GM23338 (cell line): ENCODE results near the gene PAPOLB. TPM values are rescaled to one million over a fixed set of nuclear protein-coding genes. Genes with fewer than 3 reads are reported as not detected.

ENCODE experiments used
- ATAC-seq: fragments of 200-7000 bp; cut with Tn5 transposase; 3 replicates; pipeline ENCODE4 v1.9.1; 2020
- DNase-seq: peaks from one replicate; pipeline ENCODE4 v3.0.0-alpha.2; 2015; ENCODE audit warnings: low spot score
- H2AFZ ChIP-seq: fragments of 200-600 bp; sonication (generic); 2 replicates; pipeline ENCODE4 v1.8.0; 2016; ENCODE audit warnings: antibody characterized with exemption, mild to moderate bottlenecking, moderate library complexity
- H3F3A ChIP-seq: fragments of 200-600 bp; sonication (generic); replicated peaks from 2 replicates; pipeline ENCODE4 v1.8.0; 2017; ENCODE audit warnings: antibody characterized with exemption, mixed run types, low read depth
- H3K27ac ChIP-seq: fragments of 200-600 bp; sonication (generic); 2 replicates; pipeline ENCODE4 v1.6.1; 2016; ENCODE audit warnings: low read depth
- H3K27me3 ChIP-seq: fragments of 200-600 bp; sonication (generic); 2 replicates; pipeline ENCODE4 v1.8.0; 2016; ENCODE audit warnings: mild to moderate bottlenecking, mixed run types, moderate library complexity; ENCODE audit not compliant: insufficient read depth
- H3K36me3 ChIP-seq: fragments of 200-600 bp; sonication (generic); 2 replicates; pipeline ENCODE4 v1.8.0; 2016; ENCODE audit warnings: mild to moderate bottlenecking; ENCODE audit not compliant: insufficient read depth
- H3K4me1 ChIP-seq: fragments of 200-600 bp; sonication (generic); 2 replicates; pipeline ENCODE4 v1.8.0; 2016; ENCODE audit warnings: mild to moderate bottlenecking, moderate library complexity; ENCODE audit not compliant: insufficient read depth
- H3K4me2 ChIP-seq: fragments of 200-600 bp; sonication (generic); 2 replicates; pipeline ENCODE4 v1.7.1; 2017; ENCODE audit warnings: mixed run types
- H3K4me3 ChIP-seq: fragments of 200-600 bp; sonication (generic); 2 replicates; pipeline ENCODE4 v1.6.1; 2016; ENCODE audit warnings: mixed run types
- H3K79me2 ChIP-seq: fragments of 200-600 bp; sonication (generic); replicated peaks from 2 replicates; pipeline ENCODE4 v1.8.0; 2017; ENCODE audit warnings: mild to moderate bottlenecking; ENCODE audit not compliant: insufficient read depth
- H3K9me2 ChIP-seq: fragments of 200-600 bp; sonication (generic); 2 replicates; pipeline ENCODE4 v1.8.0; 2017; ENCODE audit not compliant: insufficient read depth
- H4K20me1 ChIP-seq: fragments of 200-600 bp; sonication (generic); replicated peaks from 2 replicates; pipeline ENCODE4 v1.8.0; 2017; ENCODE audit warnings: mild to moderate bottlenecking; ENCODE audit not compliant: insufficient read depth
- H3K27ac Mint-ChIP-seq: 2 replicates; pipeline ENCODE4 v1.8.0; 2020; ENCODE audit warnings: inconsistent platforms, mild to moderate bottlenecking, moderate library complexity, mixed read lengths
- H3K27me3 Mint-ChIP-seq: 3 replicates; pipeline ENCODE4 v1.8.0; 2022; ENCODE audit warnings: low read depth, mild to moderate bottlenecking, moderate library complexity, mixed read lengths, inconsistent platforms; ENCODE audit not compliant: insufficient read depth, poor library complexity
- H3K36me3 Mint-ChIP-seq: 3 replicates; pipeline ENCODE4 v1.8.0; 2021; ENCODE audit warnings: low read depth, mild to moderate bottlenecking, inconsistent platforms, moderate library complexity, mixed read lengths
- H3K4me1 Mint-ChIP-seq: 3 replicates; pipeline ENCODE4 v1.8.0; 2020; ENCODE audit warnings: mild to moderate bottlenecking, inconsistent platforms, mixed read lengths
- H3K4me3 Mint-ChIP-seq: 3 replicates; pipeline ENCODE4 v1.8.0; 2021; ENCODE audit warnings: moderate library complexity, mild to moderate bottlenecking, inconsistent platforms, mixed read lengths
- H3K9me3 Mint-ChIP-seq: 3 replicates; pipeline ENCODE4 v1.8.0; 2020; ENCODE audit warnings: moderate library complexity, mild to moderate bottlenecking, inconsistent platforms, mixed read lengths
- EZH2 ChIP-seq: fragments of 200-600 bp; sonication (generic); IDR thresholded peaks from one replicate; pipeline ENCODE4 v1.8.0; 2017; ENCODE audit warnings: antibody characterized with exemption, mild to moderate bottlenecking, low read depth; ENCODE audit not compliant: unreplicated experiment
- POLR2AphosphoS5 ChIP-seq: IDR thresholded peaks from 2 replicates; pipeline ENCODE4 v1.6.1; 2016; ENCODE audit warnings: antibody characterized with exemption, low read depth
- STAT1 ChIP-seq: IDR thresholded peaks from one replicate; pipeline ENCODE4 v1.6.1; 2016; ENCODE audit warnings: antibody characterized with exemption; ENCODE audit not compliant: unreplicated experiment
- ZNF114 ChIP-seq: fragments of 250-450 bp; sonication (Bioruptor Pico); IDR thresholded peaks from 2 replicates; pipeline ENCODE4 v1.5.0; 2020; ENCODE audit warnings: mild to moderate bottlenecking, moderate library complexity
- ZNF331 ChIP-seq: fragments of 250-450 bp; sonication (Bioruptor Pico); IDR thresholded peaks from 2 replicates; pipeline ENCODE4 v1.5.0; 2020; ENCODE audit warnings: low read depth, mild to moderate bottlenecking, moderate library complexity
- polyA plus RNA-seq: library from polyadenylated mRNA; unstranded; fragments of >200 nt; fragmentation: Nextera tagmentation; extraction: Ambion mirVana; gene quantifications from 2 replicates; pipeline ENCODE4 v1.2.1, GENCODE V29; 2016
- total RNA-seq: library from RNA; depleted of rRNA; stranded (reverse); fragments of >200 nt; shearing (Covaris generic); gene quantifications from 2 replicates; pipeline ENCODE4 v1.2.3, GENCODE V29; 2014
- TF ChIP-seq, protein P1 (sequence below): fragments of 250-450 bp; sonication (Bioruptor Pico); IDR thresholded peaks from 2 replicates; pipeline ENCODE4 v1.5.0; 2020; ENCODE audit warnings: mild to moderate bottlenecking, moderate library complexity
- TF ChIP-seq, protein P2 (sequence below): IDR thresholded peaks from 2 replicates; pipeline ENCODE4 v1.6.1; 2016; ENCODE audit warnings: antibody characterized with exemption

Gene PAPOLB
- total and polyA plus RNA-seq, 2 experiments from 2014 or later: 0.08 to 0.42 TPM

DNA sequence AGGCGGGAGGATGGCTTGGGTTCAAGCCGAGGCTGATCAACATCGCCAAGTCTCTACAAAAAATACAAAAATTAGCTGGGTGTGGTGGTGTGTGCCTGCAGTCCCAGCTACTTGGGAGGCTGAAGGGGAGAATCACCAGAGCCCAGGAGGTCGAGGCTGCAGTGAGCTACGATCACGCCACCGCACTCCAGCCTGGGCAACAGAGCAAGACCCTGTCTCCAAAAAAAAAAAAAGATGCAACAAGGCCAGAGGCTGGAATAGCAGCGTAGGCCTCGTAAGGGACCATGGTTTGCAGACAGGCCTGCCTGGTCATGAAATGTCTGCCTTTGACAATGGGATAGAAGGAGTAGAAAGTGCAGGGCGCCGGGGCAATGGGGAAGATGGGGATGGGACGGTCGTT is 20.0 kb downstream of the PAPOLB start:
- Mint-ChIP-seq H3K4me3 (no peak overlapping the region), H3K27ac (no peak overlapping the region), H3K27me3 (peaks cover 11% of the 10 kb centered on the region), H3K36me3 (no peaks in the 10 kb centered on the region), H3K4me1 (peaks cover 9% of the 10 kb centered on the region), H3K9me3 (no peaks in the 10 kb centered on the region)
- ATAC-seq (no peak), DNase-seq (no peak)
- TF ChIP-seq, protein P1, sequence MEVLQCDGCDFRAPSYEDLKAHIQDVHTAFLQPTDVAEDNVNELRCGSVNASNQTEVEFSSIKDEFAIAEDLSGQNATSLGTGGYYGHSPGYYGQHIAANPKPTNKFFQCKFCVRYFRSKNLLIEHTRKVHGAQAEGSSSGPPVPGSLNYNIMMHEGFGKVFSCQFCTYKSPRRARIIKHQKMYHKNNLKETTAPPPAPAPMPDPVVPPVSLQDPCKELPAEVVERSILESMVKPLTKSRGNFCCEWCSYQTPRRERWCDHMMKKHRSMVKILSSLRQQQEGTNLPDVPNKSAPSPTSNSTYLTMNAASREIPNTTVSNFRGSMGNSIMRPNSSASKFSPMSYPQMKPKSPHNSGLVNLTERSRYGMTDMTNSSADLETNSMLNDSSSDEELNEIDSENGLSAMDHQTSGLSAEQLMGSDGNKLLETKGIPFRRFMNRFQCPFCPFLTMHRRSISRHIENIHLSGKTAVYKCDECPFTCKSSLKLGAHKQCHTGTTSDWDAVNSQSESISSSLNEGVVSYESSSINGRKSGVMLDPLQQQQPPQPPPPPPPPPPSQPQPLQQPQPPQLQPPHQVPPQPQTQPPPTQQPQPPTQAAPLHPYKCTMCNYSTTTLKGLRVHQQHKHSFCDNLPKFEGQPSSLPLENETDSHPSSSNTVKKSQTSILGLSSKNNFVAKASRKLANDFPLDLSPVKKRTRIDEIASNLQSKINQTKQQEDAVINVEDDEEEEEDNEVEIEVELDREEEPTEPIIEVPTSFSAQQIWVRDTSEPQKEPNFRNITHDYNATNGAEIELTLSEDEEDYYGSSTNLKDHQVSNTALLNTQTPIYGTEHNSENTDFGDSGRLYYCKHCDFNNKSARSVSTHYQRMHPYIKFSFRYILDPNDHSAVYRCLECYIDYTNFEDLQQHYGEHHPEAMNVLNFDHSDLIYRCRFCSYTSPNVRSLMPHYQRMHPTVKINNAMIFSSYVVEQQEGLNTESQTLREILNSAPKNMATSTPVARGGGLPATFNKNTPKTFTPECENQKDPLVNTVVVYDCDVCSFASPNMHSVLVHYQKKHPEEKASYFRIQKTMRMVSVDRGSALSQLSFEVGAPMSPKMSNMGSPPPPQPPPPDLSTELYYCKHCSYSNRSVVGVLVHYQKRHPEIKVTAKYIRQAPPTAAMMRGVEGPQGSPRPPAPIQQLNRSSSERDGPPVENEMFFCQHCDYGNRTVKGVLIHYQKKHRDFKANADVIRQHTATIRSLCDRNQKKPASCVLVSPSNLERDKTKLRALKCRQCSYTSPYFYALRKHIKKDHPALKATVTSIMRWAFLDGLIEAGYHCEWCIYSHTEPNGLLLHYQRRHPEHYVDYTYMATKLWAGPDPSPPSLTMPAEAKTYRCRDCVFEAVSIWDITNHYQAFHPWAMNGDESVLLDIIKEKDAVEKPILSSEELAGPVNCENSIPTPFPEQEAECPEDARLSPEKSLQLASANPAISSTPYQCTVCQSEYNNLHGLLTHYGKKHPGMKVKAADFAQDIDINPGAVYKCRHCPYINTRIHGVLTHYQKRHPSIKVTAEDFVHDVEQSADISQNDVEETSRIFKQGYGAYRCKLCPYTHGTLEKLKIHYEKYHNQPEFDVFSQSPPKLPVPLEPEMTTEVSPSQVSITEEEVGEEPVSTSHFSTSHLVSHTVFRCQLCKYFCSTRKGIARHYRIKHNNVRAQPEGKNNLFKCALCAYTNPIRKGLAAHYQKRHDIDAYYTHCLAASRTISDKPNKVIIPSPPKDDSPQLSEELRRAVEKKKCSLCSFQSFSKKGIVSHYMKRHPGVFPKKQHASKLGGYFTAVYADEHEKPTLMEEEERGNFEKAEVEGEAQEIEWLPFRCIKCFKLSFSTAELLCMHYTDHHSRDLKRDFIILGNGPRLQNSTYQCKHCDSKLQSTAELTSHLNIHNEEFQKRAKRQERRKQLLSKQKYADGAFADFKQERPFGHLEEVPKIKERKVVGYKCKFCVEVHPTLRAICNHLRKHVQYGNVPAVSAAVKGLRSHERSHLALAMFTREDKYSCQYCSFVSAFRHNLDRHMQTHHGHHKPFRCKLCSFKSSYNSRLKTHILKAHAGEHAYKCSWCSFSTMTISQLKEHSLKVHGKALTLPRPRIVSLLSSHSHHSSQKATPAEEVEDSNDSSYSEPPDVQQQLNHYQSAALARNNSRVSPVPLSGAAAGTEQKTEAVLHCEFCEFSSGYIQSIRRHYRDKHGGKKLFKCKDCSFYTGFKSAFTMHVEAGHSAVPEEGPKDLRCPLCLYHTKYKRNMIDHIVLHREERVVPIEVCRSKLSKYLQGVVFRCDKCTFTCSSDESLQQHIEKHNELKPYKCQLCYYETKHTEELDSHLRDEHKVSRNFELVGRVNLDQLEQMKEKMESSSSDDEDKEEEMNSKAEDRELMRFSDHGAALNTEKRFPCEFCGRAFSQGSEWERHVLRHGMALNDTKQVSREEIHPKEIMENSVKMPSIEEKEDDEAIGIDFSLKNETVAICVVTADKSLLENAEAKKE (CRISPR knock-in tag): no peak
- no peak for TF ChIP-seq STAT1
- TF ChIP-seq POLR2AphosphoS5: no peak
- TF ChIP-seq ZNF331 (CRISPR knock-in tag): no peak
- TF ChIP-seq, protein P2, sequence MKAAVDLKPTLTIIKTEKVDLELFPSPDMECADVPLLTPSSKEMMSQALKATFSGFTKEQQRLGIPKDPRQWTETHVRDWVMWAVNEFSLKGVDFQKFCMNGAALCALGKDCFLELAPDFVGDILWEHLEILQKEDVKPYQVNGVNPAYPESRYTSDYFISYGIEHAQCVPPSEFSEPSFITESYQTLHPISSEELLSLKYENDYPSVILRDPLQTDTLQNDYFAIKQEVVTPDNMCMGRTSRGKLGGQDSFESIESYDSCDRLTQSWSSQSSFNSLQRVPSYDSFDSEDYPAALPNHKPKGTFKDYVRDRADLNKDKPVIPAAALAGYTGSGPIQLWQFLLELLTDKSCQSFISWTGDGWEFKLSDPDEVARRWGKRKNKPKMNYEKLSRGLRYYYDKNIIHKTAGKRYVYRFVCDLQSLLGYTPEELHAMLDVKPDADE: no peak
- TF ChIP-seq EZH2: no peak
- TF ChIP-seq ZNF114: no peak
- no peaks in the 10 kb centered on the region for H3K27me3 ChIP-seq
- no peak overlapping the region for H3K4me2 ChIP-seq
- H3K36me3 ChIP-seq: no peaks in the 10 kb centered on the region
- no peak overlapping the region for H3K4me3 ChIP-seq
- H3K79me2 ChIP-seq: no peaks in the 10 kb centered on the region
- H3K4me1 ChIP-seq: no peaks in the 10 kb centered on the region
- no peak overlapping the region for H3K27ac ChIP-seq
- H3K9me2 ChIP-seq: no peaks in the 10 kb centered on the region
- H2AFZ ChIP-seq: no peak overlapping the region
- no peaks in the 10 kb centered on the region for H4K20me1 ChIP-seq
- no peaks in the 10 kb centered on the region for H3F3A ChIP-seq
